Measurements from ENCODE around the gene RNF44.

GRCh38 chr5:176515396-176515795, 21.8 kb downstream of the RNF44 start:
- TF ChIP-seq REST (IDR thresholded peaks at IDR 0.05; ENCODE audit: insufficient read depth in 1 of 2, low read depth in 2 of 2, low read length in 2 of 2) (no peak), POLR2AphosphoS5 (IDR thresholded peaks at IDR 0.05; ENCODE audit: low read depth, low read length) (no peak), TAF1 (IDR thresholded peaks at IDR 0.05; ENCODE audit: borderline replicate concordance, insufficient read depth, low read length) (no peak), SIN3A (IDR thresholded peaks at IDR 0.05; ENCODE audit: borderline replicate concordance, insufficient read depth, low read length) (no peak)
